Left ventricle myocardium superior (tissue), 1 donor: Measurements from ENCODE around the gene KLHDC1. TPM values are rescaled to one million over a fixed set of nuclear protein-coding genes. Genes with fewer than 3 reads are reported as not detected.
"Not testable (repeated sequence)": the region's sequence is repeated elsewhere in the genome, so short reads cannot be mapped to it uniquely, and the experiment has no call there.

ENCODE experiments used
- ATAC-seq: fragments of 200-7000 bp; cut with Tn5 transposase; one replicate; pipeline ENCODE4 v1.9.1; 2020; ENCODE audit warnings: mild to moderate bottlenecking, moderate library complexity
- DNase-seq: peaks from one replicate; pipeline ENCODE4 v3.0.0-alpha.2; 2020
- intact Hi-C: fragments of 100-400 bp; cut with micrococcal nuclease; formaldehyde crosslinking; loops from one replicate; pipeline ENCODE4 v1.11.0; 2022
- total RNA-seq: library from RNA; stranded (reverse); fragmentation: NEBNext Ultra II Directional; extraction: Animal tissue kit (Norgen Biotek cat#: 25700); gene quantifications from one replicate; pipeline ENCODE4 v1.2.1, GENCODE V29; 2021
- donor health status: DM: no; HTN: yes; CAD: no; lungs with severe emphysema.

KLHDC1 gene
- total RNA-seq, 1 donor from 2014 or later: 6.0 TPM

GRCh38 chr14:49710993-49711392 is 18.1 kb downstream of the KLHDC1 start:
- ATAC-seq, DNase-seq, intact Hi-C loops: not testable (repeated sequence)

GRCh38 chr14:49720744-49721143 is 27.8 kb downstream of the KLHDC1 start:
- no peak for ATAC-seq
- intact Hi-C loops: no loop called here
- no peak for DNase-seq

GRCh38 chr14:49721733-49722435 is 29.0 kb downstream of the KLHDC1 start:
- DNase-seq, ATAC-seq, intact Hi-C loops: not testable (repeated sequence)

GRCh38 chr14:49727171-49727570 is 34.3 kb downstream of the KLHDC1 start:
- DNase-seq: no peak
- intact Hi-C loops: no loop called here
- ATAC-seq: no peak

- no peak for DNase-seq
- intact Hi-C loops: no loop called here
- no peak for ATAC-seq
Observed at GRCh38 chr14:49732896-49733295, 40.0 kb downstream of the KLHDC1 start.

GRCh38 chr14:49733836-49734235 is 40.9 kb downstream of the KLHDC1 start:
- no peak for DNase-seq
- intact Hi-C loops: no loop called here
- ATAC-seq: no peak

GRCh38 chr14:49735669-49736068 is 42.7 kb downstream of the KLHDC1 start:
- ATAC-seq: not testable (repeated sequence)

GRCh38 chr14:49745191-49745590 is 52.3 kb downstream of the KLHDC1 start:
- ATAC-seq: no peak
- intact Hi-C loops: no loop called here
- no peak for DNase-seq

More at GRCh38 chr14:49735669-49736068, 42.7 kb downstream of the KLHDC1 start:
- intact Hi-C loops, DNase-seq: not testable (repeated sequence)

- DNase-seq, ATAC-seq, intact Hi-C loops: not testable (repeated sequence)
Observed at GRCh38 chr14:49746476-49746875, 53.6 kb downstream of the KLHDC1 start.

GRCh38 chr14:49754570-49755097 is 61.7 kb downstream of the KLHDC1 start:
- intact Hi-C loops: no loop called here
- DNase-seq (no peak), ATAC-seq (no peak)

- intact Hi-C loops: no loop called here
- ATAC-seq: no peak
Observed at GRCh38 chr14:49755378-49755777, 62.5 kb downstream of the KLHDC1 start.

GRCh38 chr14:49761839-49762551 is 69.1 kb downstream of the KLHDC1 start:
- no peak for ATAC-seq
- no peak for DNase-seq
- intact Hi-C loops: loop anchor here (10.0 kb wide), 1 partner anchor 127 kb away; the partner anchor contains the start of gene DNAAF2

More at GRCh38 chr14:49755378-49755777, 62.5 kb downstream of the KLHDC1 start:
- no peak for DNase-seq

GRCh38 chr14:49766839-49767238 is 73.9 kb downstream of the KLHDC1 start:
- DNase-seq (no peak), ATAC-seq (no peak)
- intact Hi-C loops: loop anchor here (10.0 kb wide), 1 partner anchor 132 kb away; the partner anchor contains the start of gene DNAAF2

GRCh38 chr14:49767270-49767570 is 74.3 kb downstream of the KLHDC1 start:
- intact Hi-C loops: loop anchor here (10.0 kb wide), 1 partner anchor 132 kb away; the partner anchor contains the start of gene DNAAF2
- ATAC-seq (no peak), DNase-seq (no peak)

- ATAC-seq: peak; percentile 96
- intact Hi-C loops: loop anchor here (10.0 kb wide), 1 partner anchor 133 kb away; the partner anchor contains the start of gene DNAAF2
Observed at GRCh38 chr14:49767571-49768300, 74.8 kb downstream of the KLHDC1 start, which contains the start of gene KLHDC2. Gene KLHDC2, plus strand, starts transcription at chr14:49768153. Its CDS starts 316 bp downstream, at chr14:49768469.

GRCh38 chr14:49768301-49769121 is 75.6 kb downstream of the KLHDC1 start:
- peak; percentile 46 for ATAC-seq
- peak; percentile 70 for DNase-seq
- intact Hi-C loops: loop anchor here (10.0 kb wide), 1 partner anchor 134 kb away; the partner anchor contains the start of gene DNAAF2

More at GRCh38 chr14:49767571-49768300, 74.8 kb downstream of the KLHDC1 start, which contains the start of gene KLHDC2:
- DNase-seq: peak; percentile 95

- ATAC-seq: no peak
- DNase-seq: no peak
- intact Hi-C loops: loop anchor here (10.0 kb wide), 1 partner anchor 134 kb away; the partner anchor contains the start of gene DNAAF2
Observed at GRCh38 chr14:49769171-49769570, 76.3 kb downstream of the KLHDC1 start.

GRCh38 chr14:49769581-49770211 is 76.8 kb downstream of the KLHDC1 start:
- ATAC-seq (no peak), DNase-seq (no peak)
- intact Hi-C loops: loop anchor here (10.0 kb wide), 1 partner anchor 135 kb away; the partner anchor contains the start of gene DNAAF2
